Hepatocyte (in vitro differentiated cells): ENCODE results near the gene NFIA. TPM values are rescaled to one million over a fixed set of nuclear protein-coding genes. Genes with fewer than 3 reads are reported as not detected.

Experiments used
- DNase-seq: peaks from one replicate; pipeline ENCODE4 v3.0.0-alpha.2; 2016; ENCODE audit warnings: low spot score
- H2AFZ ChIP-seq: fragments of 200-600 bp; sonication (generic); 2 replicates; pipeline ENCODE4 v1.6.0; 2016; ENCODE audit warnings: antibody characterized with exemption, mild to moderate bottlenecking
- H3K27ac ChIP-seq: fragments of 200-600 bp; sonication (generic); 2 replicates; pipeline ENCODE4 v1.5.1; 2016; ENCODE audit warnings: mild to moderate bottlenecking
- H3K27me3 ChIP-seq: fragments of 200-600 bp; sonication (generic); 2 replicates; pipeline ENCODE4 v1.6.1; 2016
- H3K36me3 ChIP-seq: fragments of 200-600 bp; sonication (generic); replicated peaks from 2 replicates; pipeline ENCODE4 v1.5.1; 2016; ENCODE audit warnings: low read depth; ENCODE audit not compliant: insufficient read depth
- H3K4me1 ChIP-seq: fragments of 200-600 bp; sonication (generic); 2 replicates; pipeline ENCODE4 v1.5.1; 2016; ENCODE audit warnings: mild to moderate bottlenecking, moderate library complexity; ENCODE audit not compliant: insufficient read depth
- H3K4me2 ChIP-seq: fragments of 200-600 bp; sonication (generic); 2 replicates; pipeline ENCODE4 v1.6.0; 2016
- H3K4me3 ChIP-seq: fragments of 200-600 bp; sonication (generic); 2 replicates; pipeline ENCODE4 v1.5.1; 2016; ENCODE audit warnings: mild to moderate bottlenecking
- H3K79me2 ChIP-seq: fragments of 200-600 bp; sonication (generic); 2 replicates; pipeline ENCODE4 v1.6.0; 2017; ENCODE audit warnings: mild to moderate bottlenecking
- H3K9me2 ChIP-seq: fragments of 200-600 bp; sonication (generic); replicated peaks from 2 replicates; pipeline ENCODE4 v1.6.0; 2017; ENCODE audit warnings: mild to moderate bottlenecking; ENCODE audit not compliant: insufficient read depth
- H3K9me3 ChIP-seq: fragments of 200-600 bp; sonication (generic); 2 replicates; pipeline ENCODE4 v1.5.1; 2016; ENCODE audit warnings: low read depth, mild to moderate bottlenecking
- H4K20me1 ChIP-seq: fragments of 200-600 bp; sonication (generic); 2 replicates; pipeline ENCODE4 v1.6.0; 2016; ENCODE audit warnings: mild to moderate bottlenecking; ENCODE audit not compliant: insufficient read depth, poor library complexity, severe bottlenecking
- EZH2 ChIP-seq: fragments of 200-600 bp; sonication (generic); IDR thresholded peaks from 2 replicates; pipeline ENCODE4 v1.6.1; 2016; ENCODE audit warnings: antibody characterized with exemption, mild to moderate bottlenecking, borderline replicate concordance
- EZH2phosphoT487 ChIP-seq: fragments of 200-600 bp; sonication (generic); IDR thresholded peaks from one replicate; pipeline ENCODE4 v1.6.1; 2018; ENCODE audit warnings: antibody characterized with exemption, mild to moderate bottlenecking, low read depth, moderate library complexity; ENCODE audit not compliant: unreplicated experiment, severe bottlenecking
- whole genome bisulfite sequencing: methylation state at CpG from one replicate; pipeline ENCODE4 v1.1.6; 2016; ENCODE audit warnings: low lambda C conversion rate; ENCODE audit errors: missing lambda C conversion rate; 5-methylcytosine and 5-hydroxymethylcytosine counted together
- polyA plus RNA-seq: library from polyadenylated mRNA; unstranded; fragments of >200 nt; fragmentation: Nextera tagmentation; extraction: Ambion mirVana; gene quantifications from 2 replicates; pipeline ENCODE4 v1.2.1, GENCODE V29; 2016
- total RNA-seq: library from RNA; depleted of rRNA; stranded (reverse); fragments of >200 nt; gene quantifications from 2 replicates; pipeline ENCODE4 v1.2.3, GENCODE V29; 2014
- TF ChIP-seq, protein P1 (sequence below): fragments of 200-600 bp; sonication (generic); IDR thresholded peaks from 2 replicates; pipeline ENCODE4 v1.5.1; 2016; ENCODE audit warnings: antibody characterized with exemption, mild to moderate bottlenecking; ENCODE audit not compliant: poor library complexity

NFIA gene
- total and polyA plus RNA-seq, 2 experiments from 2014 or later: 15.1 to 18.2 TPM

DNA sequence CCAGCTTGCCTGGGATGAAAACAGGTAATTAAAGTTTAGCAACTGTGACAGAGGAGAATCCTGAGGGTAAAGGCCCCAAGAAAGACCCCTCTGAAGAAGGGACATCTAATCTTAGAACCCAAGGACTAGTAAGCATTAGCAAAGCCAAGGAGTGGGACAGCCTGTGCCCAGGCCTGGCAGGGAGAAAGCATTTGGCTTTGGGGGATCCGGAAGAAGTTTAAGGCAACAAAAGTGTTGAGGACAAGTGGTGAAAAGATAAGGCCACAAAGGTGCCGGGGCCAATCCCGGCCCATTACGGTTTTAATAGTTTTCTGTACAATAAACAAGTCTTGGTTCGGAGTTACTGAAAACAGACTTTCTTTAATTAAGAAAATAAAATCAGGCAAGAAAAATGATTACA lies 367.0 kb downstream of the NFIA start:
- Histone ChIP-seq H3K4me2 (no peak overlapping the region), H3K9me3 (no peaks in the 10 kb centered on the region), H3K4me3 (no peak overlapping the region), H4K20me1 (no peaks in the 10 kb centered on the region), H3K9me2 (no peaks in the 10 kb centered on the region), H3K79me2 (no peaks in the 10 kb centered on the region), H3K27me3 (no peaks in the 10 kb centered on the region), H3K27ac (no peak overlapping the region), H3K36me3 (no peaks in the 10 kb centered on the region), H2AFZ (no peak overlapping the region), H3K4me1 (peaks cover 46% of the 10 kb centered on the region)
- TF ChIP-seq EZH2phosphoT487 (no peak), EZH2 (no peak)
- TF ChIP-seq, protein P1, sequence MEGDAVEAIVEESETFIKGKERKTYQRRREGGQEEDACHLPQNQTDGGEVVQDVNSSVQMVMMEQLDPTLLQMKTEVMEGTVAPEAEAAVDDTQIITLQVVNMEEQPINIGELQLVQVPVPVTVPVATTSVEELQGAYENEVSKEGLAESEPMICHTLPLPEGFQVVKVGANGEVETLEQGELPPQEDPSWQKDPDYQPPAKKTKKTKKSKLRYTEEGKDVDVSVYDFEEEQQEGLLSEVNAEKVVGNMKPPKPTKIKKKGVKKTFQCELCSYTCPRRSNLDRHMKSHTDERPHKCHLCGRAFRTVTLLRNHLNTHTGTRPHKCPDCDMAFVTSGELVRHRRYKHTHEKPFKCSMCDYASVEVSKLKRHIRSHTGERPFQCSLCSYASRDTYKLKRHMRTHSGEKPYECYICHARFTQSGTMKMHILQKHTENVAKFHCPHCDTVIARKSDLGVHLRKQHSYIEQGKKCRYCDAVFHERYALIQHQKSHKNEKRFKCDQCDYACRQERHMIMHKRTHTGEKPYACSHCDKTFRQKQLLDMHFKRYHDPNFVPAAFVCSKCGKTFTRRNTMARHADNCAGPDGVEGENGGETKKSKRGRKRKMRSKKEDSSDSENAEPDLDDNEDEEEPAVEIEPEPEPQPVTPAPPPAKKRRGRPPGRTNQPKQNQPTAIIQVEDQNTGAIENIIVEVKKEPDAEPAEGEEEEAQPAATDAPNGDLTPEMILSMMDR: no peak
- 85% methylated on average over 5 of the region's 5 CpGs for WGBS
- DNase-seq: no peak

DNA sequence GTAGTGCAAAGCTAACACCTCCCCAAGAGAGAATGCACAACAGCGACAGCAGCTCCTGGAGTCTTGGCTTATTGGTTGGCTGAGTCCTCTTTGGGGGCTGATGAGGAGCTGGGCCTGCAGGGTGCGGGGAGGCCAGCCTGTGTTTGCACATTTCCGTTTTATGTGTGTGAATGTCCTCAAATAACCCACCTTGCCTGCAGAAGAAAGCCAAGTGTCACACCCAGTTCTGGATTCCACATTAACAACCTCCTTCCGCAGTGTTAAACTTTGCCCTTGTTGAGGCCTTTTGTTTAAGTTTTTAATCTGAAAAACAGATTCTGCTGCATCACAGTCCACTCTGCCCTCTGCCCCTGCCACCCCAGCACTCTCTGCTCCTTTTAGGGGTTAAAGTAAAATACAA lies 368.1 kb downstream of the NFIA start:
- no peak overlapping the region for H3K4me3 ChIP-seq
- H2AFZ ChIP-seq: no peak overlapping the region
- peak; percentile 61 for DNase-seq
- no peaks in the 10 kb centered on the region for H3K27me3 ChIP-seq
- no peaks in the 10 kb centered on the region for H4K20me1 ChIP-seq
- 50% methylated on average over 4 of the region's 4 CpGs for WGBS
- peaks cover 43% of the 10 kb centered on the region for H3K4me1 ChIP-seq
- H3K27ac ChIP-seq: peak overlapping the region; percentile 77
- TF ChIP-seq EZH2: no peak
- TF ChIP-seq, protein P1: no peak
- TF ChIP-seq EZH2phosphoT487: no peak
- peak overlapping the region; percentile 38 for H3K4me2 ChIP-seq
- no peaks in the 10 kb centered on the region for H3K36me3 ChIP-seq
- no peaks in the 10 kb centered on the region for H3K79me2 ChIP-seq
- no peaks in the 10 kb centered on the region for H3K9me3 ChIP-seq
- no peaks in the 10 kb centered on the region for H3K9me2 ChIP-seq

DNA sequence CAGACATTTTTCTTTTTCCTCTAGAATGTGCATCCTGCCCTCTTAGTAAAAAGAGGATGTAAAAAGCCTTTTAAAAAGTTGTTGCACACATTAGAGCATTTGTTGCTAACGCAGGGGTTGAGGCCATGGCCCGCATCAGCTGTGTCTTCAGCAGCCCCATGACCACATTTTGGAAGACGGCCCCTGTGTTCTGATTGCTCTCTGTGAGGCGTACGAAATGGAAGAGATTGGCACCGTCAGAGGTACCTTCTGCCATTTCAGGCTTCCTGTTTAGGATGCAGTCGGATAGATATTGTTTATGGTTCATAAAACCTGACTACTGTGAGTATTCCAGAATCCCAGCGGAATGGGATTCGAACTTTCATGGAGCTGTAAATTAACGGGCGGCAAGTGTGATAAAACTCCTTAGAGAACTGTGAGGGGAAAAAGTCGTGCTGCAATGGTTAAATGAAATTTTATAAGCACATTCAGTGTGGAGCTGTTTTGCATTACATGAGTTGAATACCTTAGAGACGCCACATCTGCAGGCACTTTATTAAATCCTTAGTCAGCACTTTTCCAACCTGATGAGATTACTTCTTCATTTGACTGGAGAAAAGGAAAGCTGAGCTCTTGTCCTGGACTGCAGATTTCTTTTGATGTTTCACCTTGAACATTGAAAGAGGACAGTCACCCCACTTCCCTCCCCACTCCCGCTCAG lies 368.7 kb downstream of the NFIA start:
- Histone ChIP-seq H3K4me3 (no peak overlapping the region), H3K27me3 (no peaks in the 10 kb centered on the region), H3K9me3 (no peaks in the 10 kb centered on the region), H3K4me1 (peaks cover 43% of the 10 kb centered on the region), H3K4me2 (peak overlapping the region; percentile 38), H3K27ac (peak overlapping the region; percentile 77), H3K36me3 (no peaks in the 10 kb centered on the region), H3K9me2 (no peaks in the 10 kb centered on the region), H2AFZ (no peak overlapping the region), H4K20me1 (no peaks in the 10 kb centered on the region), H3K79me2 (no peaks in the 10 kb centered on the region)
- TF ChIP-seq, protein P1: no peak
- no peak for TF ChIP-seq EZH2phosphoT487
- TF ChIP-seq EZH2: no peak
- no peak for DNase-seq
- 67% methylated on average over 14 of the region's 14 CpGs for WGBS
